ENCODE data around the gene TAF6L. TPM values are rescaled to one million over a fixed set of nuclear protein-coding genes. Genes with fewer than 3 reads are reported as not detected.

The TAF6L gene
- total and polyA plus RNA-seq, 9 of the 15 experiments (the other 6 are each of a cell fraction or from before 2014, with no cell fraction given) = 0.04 to 45.5 (median 20.8) TPM

GRCh38 chr11:62804310-62805075 lies 33.3 kb downstream of the TAF6L start (continued):
- TF ChIP-seq TFAM (CRISPR knock-in tag; conservative IDR thresholded peaks at IDR 0.05) (no peak), CHAMP1 (IDR thresholded peaks at IDR 0.05) (no peak), RERE (CRISPR knock-in tag; IDR thresholded peaks at IDR 0.05; ENCODE audit: borderline replicate concordance) (no peak), MCM3 (IDR thresholded peaks at IDR 0.05) (no peak), KDM5B (IDR thresholded peaks at IDR 0.05; ENCODE audit: insufficient replicate concordance, low read depth, low read length) (no peak), MTF1 (CRISPR knock-in tag; IDR thresholded peaks at IDR 0.05; ENCODE audit: borderline replicate concordance) (no peak), CSDE1 (IDR thresholded peaks at IDR 0.05) (no peak), MNT (conservative IDR thresholded peaks at IDR 0.05) (no peak)
